Brain pericyte (primary cell): ENCODE measurements around the gene RNF213.
"Not testable (repeated sequence)": the region's sequence is repeated elsewhere in the genome, so short reads cannot be mapped to it uniquely, and the experiment has no call there.

Experiments used
- DNase-seq: peaks from one replicate; pipeline ENCODE4 v3.0.0-alpha.2; 2012; ENCODE audit warnings: low read depth, low spot score

Gene RNF213

DNA sequence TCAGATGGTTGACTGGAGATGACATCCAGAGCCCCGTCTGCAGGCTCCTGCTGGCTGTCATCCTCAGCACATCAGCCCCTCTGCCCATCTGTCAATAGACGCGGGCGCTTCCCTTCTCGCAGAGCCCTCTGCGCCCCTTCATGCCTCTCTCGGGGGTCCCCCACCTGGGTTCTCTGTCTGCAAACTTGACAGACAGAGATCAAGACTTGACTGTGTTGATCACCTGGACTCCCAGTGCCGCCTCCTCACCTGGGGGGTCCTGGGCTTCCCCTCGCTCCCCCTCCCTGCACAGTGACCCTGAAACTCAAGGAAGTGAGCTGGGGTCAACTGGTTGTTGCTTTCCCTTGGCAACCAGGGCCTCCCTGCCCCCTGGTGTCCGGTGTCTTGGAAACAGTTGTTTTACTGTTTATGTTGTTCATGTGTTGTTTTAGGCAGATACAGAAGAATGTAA lies 31.9 kb downstream of the RNF213 start:
- no peak for DNase-seq

GRCh38 chr17:80294210-80294609 lies 33.6 kb downstream of the RNF213 start:
- no peak for DNase-seq

DNA sequence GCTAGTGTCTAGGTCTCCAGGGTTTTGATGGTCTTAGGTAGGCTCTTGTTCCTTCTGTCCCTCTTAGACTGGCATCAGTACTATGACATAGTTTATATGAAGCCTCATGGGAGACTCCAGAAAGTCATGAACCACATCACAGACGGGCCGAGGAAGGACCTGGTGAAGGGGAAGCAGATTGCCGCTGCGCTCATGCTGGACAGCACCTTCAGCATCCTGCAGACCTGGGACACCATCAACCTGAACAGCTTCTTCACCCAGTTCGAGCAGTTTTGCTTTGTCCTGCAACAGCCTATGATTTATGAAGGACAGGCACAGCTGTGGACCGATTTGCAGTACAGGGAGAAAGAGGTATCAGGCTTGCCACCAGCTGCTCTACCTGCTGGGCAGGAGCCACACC lies 34.0 kb downstream of the RNF213 start:
- DNase-seq: no peak

DNA sequence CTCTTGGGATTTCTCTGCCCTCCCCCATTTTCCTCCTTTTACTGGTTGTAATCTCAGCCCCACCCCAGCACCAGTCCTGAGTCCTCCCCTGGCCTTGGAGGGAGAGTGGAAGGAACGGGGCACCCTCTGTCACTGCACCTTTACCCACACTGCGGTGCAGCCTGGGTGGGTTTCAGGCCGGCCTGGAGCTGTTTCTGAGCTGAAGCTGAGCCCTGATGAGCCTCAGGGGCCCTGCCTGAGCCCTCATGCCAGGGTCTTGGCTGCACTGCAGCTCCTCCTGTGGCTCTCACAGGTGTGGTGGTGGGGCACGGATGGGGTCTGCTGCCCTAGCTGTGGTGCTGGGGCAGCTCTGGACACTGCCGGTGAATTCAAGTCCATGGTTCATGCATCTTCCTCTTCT lies 34.5 kb downstream of the RNF213 start:
- DNase-seq: no peak

- no peak for DNase-seq
Measured at GRCh38 chr17:80295559-80295958, 34.9 kb downstream of the RNF213 start.

GRCh38 chr17:80296221-80296620 lies 35.6 kb downstream of the RNF213 start:
- DNase-seq: no peak

DNA sequence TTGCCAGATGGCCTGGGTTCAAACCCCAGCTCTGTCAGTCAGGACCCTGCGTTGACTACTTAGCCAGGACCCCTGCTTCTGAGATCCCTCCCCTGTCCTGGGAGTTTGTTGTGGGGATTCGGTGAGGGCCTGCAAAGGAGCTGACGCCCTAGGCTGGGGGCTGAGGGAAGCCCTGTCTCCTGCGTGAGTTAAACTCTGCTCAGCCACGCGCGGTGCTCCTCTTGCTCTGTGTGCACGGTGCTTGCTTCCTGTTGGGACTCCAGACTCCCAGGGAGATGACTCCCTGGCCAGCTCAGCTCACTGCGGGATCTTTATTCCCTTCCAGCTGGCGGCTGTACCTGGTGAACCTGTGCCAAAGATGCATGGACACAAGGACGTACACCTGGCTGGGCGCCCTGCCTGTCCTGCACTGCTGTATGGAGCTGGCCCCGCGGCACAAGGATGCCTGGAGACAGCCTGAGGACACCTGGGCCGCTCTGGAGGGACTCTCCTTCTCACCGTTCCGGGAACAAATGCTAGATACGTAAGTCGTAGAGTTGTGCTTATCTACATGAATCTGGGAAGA lies 37.4 kb downstream of the RNF213 start:
- no peak for DNase-seq

- DNase-seq: not testable (repeated sequence)
Measured at GRCh38 chr17:80299350-80300100, 38.9 kb downstream of the RNF213 start.

- not testable (repeated sequence) for DNase-seq
Measured at GRCh38 chr17:80300756-80301155, 40.1 kb downstream of the RNF213 start.

DNA sequence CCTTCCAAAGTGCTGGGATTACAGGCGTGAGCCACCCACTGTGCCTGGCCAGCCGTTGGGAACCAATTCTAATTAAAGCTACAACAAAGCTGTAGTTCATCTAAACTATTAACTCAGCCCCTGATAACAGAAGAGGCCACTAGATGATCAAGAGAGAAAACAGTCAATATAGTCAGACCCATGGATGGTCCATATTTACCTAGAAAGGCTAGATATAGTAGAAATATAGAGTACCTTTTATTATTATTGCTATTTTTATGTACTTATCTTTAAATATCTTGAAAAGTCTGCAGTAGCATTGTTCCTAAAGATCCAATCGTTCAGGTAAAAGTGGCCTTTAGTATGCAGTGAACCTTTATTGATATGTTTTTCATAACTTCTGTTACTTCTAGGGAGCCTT lies 43.2 kb downstream of the RNF213 start:
- DNase-seq: no peak

- no peak for DNase-seq
Measured at GRCh38 chr17:80307994-80308691, 47.5 kb downstream of the RNF213 start.

GRCh38 chr17:80308692-80309517 lies 48.3 kb downstream of the RNF213 start:
- no peak for DNase-seq

DNA sequence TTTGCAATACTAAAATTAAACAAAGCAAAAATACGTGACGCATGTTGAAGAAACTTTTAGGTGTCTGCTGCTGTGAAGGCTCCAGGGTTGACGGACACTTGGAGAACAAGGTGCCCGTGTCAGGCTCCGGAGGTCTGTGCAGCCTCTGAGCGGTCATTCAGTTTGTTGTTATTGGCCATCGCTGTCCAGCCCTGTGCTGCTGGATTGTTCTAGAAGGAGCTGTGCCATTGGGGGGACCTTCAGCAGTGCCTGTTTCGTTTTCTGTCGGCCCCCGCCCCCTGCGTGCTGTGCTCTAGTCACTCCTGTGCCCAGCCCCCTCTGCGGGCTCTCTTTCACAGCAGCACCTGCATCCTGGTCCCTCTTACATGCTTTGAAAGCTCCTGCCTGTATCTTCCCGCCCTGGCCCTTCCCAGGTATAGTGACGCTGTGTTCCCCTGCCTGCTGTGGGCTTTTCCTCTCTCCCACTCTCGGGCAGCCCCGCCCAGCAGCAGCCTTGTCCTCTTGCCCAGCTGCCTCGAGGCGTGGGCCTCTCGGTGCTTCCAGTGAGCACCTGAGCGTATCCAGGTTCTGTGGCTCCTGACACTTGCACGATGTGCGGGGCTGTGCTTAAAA lies 50.7 kb downstream of the RNF213 start:
- DNase-seq: no peak

GRCh38 chr17:80312621-80313135 lies 52.0 kb downstream of the RNF213 start:
- DNase-seq: no peak

DNA sequence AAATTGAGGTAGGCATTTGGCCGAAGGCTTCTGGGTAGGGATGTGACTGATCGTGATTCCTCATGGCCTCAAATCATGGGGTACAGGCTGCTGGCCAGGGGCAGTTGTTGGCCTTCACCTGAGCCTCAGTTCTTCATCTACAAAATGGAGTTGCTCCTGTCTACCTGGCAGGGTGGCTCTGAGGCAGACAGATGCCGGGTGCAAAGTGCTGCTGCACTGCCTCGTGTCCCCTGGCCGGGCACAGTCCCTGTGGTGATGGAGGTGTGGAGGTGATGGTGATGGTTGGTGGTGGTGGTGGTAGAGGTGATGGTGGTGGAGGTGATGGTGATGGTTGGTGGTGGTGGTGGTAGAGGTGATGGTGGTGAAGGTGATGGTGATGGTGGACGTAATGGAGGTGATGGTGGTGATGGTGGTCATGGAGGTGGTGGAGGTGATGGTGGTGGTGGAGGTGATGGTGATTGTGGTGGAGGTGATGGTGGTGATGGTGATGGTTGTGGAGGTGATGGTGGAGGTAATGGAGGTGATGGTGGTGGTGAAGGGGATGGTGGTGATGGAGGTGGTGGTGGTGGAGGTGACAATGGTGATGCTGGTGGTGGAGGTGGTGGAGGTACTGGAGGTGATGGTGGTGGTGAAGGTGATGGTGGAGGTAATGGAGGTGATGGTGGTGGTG lies 52.6 kb downstream of the RNF213 start:
- DNase-seq: no peak

GRCh38 chr17:80313946-80314345 lies 53.3 kb downstream of the RNF213 start:
- not testable (repeated sequence) for DNase-seq

GRCh38 chr17:80315517-80316182 lies 55.0 kb downstream of the RNF213 start:
- DNase-seq: no peak

GRCh38 chr17:80316431-80316830 lies 55.8 kb downstream of the RNF213 start:
- no peak for DNase-seq

GRCh38 chr17:80316927-80317705 lies 56.5 kb downstream of the RNF213 start:
- DNase-seq: no peak

- DNase-seq: no peak
Measured at GRCh38 chr17:80317706-80317980, 57.0 kb downstream of the RNF213 start.
